Fibroblast of lung (primary cell): ENCODE data around the gene PLCXD1.

ENCODE experiments used
- CTCF ChIP-seq, 2 donors: IDR thresholded peaks in 1 of 2; conservative IDR thresholded peaks in 1 of 2; 1 replicate in 1 of 2; 2 replicates in 1 of 2; pipeline ENCODE4 v1.5.1; 2011 to 2012; ENCODE audit warnings: low read length in 2 of 2, control low read depth in 1 of 2, inconsistent platforms in 1 of 2, low read depth in 1 of 2, mild to moderate bottlenecking in 1 of 2
- EZH2 ChIP-seq: IDR thresholded peaks from 2 replicates; pipeline ENCODE4 v1.5.1; 2012; ENCODE audit warnings: low read length, control low read depth, mild to moderate bottlenecking; ENCODE audit errors: missing control alignments

GRCh38 chrX:331151-331824 is 50.1 kb downstream of the PLCXD1 start:
- no peak for TF ChIP-seq CTCF (conservative IDR thresholded peaks at IDR 0.05 in 1 of 2, IDR thresholded peaks at IDR 0.05 in 1 of 2; ENCODE audit: low read depth in 1 of 2, low read length in 2 of 2)
- no peak for TF ChIP-seq EZH2
